Panc1 (cell line): ENCODE data around the gene ZW10.

Experiments used
- CTCF ChIP-seq: fragments of 450-650 bp; IDR thresholded peaks from 2 replicates; pipeline ENCODE4 v1.5.1; 2017; ENCODE audit warnings: mild to moderate bottlenecking
- POLR2AphosphoS5 ChIP-seq: IDR thresholded peaks from 2 replicates; pipeline ENCODE4 v1.6.1; 2012; ENCODE audit warnings: mild to moderate bottlenecking, low read depth, low read length, moderate library complexity
- REST ChIP-seq, 2 experiments: IDR thresholded peaks; 2 replicates each; pipeline ENCODE4 v1.6.1; 2011 to 2012; ENCODE audit warnings: low read depth in 2 of 2, control low read depth in 1 of 2, low read length in 1 of 2, mild to moderate bottlenecking in 1 of 2, moderate library complexity in 1 of 2; ENCODE audit not compliant: insufficient read depth in 1 of 2

- TF ChIP-seq REST (IDR thresholded peaks at IDR 0.05; ENCODE audit: insufficient read depth in 1 of 2, low read depth in 2 of 2, low read length in 1 of 2), result no peak
- TF ChIP-seq CTCF, result no peak
- TF ChIP-seq POLR2AphosphoS5, result no peak
These were observed 43.7 kb upstream of the ZW10 start for GRCh38 chr11:113817162-113817561.
